Measurements from ENCODE around the gene ECE1.
A peak's percentile ranks its signal among the peaks of the same experiment; 100 is the strongest.

The ECE1 gene

DNA sequence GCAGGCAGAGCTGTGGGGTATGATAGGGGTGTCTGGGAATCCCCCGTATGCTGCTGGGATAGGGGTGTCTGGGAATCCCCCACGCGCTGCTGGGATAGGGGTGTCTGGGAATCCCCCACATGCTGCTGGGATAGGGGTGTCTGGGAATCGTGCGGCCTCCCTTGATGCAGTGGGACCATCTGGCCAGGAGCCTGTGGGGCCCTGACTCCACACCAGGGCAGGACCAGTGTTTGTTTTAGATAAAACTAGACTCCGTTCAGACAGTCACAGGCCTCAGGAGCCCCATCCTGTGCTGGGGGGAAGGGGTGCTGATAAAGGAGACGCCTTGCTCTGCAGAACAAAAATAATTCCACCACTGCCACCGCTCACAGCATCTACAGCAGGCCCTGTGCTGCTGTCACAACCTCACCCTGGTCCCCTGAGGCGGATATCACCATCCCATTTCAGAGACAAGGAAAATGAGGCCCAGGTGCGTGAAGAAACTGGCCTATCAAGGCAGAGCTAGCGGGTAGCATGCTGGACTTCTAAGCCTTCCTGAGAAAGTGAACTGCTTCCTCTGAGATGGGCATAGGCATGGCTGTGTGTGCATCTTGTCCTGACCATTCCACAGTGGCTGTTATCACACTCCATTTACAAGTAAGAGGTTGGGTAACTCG is 24.0 kb downstream of the ECE1 start:
- DNase-seq = no peak

GRCh38 chr1:21265644-21266043 is 24.6 kb downstream of the ECE1 start:
- no peak for DNase-seq

DNA sequence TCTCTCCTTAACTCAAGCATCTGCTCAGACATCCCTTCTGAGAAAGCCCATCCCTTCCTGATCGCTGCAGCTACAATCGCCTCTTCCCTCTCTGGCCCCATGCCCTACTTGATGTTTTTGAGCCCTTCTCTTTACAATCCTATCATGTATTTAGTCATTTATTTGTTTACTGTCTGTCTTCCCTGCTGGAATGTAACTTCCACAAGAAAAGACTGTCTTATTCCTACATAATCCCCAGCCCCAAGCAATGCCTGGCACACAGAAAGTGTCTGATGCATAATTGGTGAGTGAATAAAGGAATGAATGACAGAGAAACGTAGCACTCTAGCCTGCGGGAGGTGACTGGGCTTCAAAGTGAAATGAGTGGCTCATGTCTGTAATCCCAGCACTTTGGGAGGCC is 25.4 kb downstream of the ECE1 start:
- no peak for DNase-seq

DNA sequence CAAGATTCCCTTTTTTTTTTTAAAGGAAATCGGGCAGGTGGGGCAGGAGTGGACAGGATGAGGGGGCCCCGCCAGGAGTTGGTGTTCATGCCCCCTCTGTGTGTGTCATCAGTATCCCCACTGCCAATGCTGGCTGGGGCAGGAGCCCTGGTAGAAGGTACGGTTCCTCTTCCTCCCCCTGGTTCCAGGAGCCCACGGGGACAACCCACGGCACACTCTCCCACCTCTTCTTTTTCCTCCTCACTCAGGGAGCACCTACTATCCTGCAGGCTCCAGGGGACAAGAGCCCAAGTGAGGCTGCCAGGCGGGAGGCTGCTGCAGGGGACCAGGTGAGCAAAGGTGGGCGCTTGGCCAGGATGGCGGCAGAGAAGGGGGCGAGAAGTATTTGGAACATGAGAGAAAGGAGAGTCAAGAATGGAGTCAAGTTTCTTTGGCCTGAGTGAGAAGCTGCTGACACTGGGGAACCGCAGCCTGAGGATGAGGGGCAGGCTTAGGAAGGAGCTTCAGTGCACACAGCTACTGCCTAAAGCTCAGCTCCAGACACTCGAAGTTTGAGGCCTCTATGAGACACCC is 26.5 kb downstream of the ECE1 start:
- no peak for DNase-seq

GRCh38 chr1:21263052-21263429 is 27.2 kb downstream of the ECE1 start:
- DNase-seq = no peak

GRCh38 chr1:21262293-21263051 is 27.8 kb downstream of the ECE1 start:
- no peak for DNase-seq

DNA sequence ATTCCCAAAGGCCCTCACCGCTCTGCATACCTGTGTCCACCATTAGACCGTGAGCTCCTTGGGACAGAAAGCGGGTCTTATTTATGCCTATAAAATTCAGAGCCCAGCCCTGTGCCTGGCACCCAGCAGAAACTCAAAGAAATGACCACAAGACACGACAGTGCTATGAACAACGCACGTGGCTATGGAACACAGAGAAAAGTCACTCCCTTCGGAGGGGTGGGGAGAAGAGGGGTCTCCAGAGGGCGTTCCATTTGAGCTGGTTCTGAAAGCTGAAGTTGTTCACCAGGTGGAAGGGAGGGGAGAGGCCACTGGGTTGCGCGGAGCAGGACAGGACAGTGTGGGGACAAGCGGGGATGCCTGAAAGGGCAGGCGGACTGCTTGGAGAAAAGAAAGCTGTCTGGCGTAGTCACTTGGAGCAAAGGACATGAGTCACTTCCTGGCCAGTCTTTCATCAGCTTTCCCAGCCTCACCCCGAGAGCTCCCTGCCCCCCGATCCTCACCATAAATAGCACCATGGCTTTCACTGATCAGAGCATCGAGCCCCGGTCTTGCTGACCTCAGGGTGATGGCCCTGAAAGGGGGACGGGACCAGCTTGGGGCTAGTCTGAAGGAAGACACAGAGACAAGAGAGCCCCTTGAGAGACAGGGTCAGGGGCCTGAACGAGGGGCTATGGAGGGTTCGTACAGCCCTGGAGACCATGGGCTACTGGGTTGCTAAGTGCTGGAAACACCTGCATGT is 28.5 kb downstream of the ECE1 start:
- DNase-seq = no peak

- no peak for DNase-seq
These were observed 29.7 kb downstream of the ECE1 start for GRCh38 chr1:21260405-21261125.

- no peak for DNase-seq
These were observed 30.8 kb downstream of the ECE1 start for GRCh38 chr1:21259316-21260076.

GRCh38 chr1:21258331-21259134 is 31.7 kb downstream of the ECE1 start:
- DNase-seq = no peak

- DNase-seq = no peak
These were observed 32.7 kb downstream of the ECE1 start for GRCh38 chr1:21257431-21258135.

- no peak for DNase-seq
These were observed 33.5 kb downstream of the ECE1 start for GRCh38 chr1:21256776-21257175.

- no peak for DNase-seq
These were observed 34.3 kb downstream of the ECE1 start for GRCh38 chr1:21255943-21256320.

- peak; percentile 88 for DNase-seq
These were observed 34.9 kb downstream of the ECE1 start for GRCh38 chr1:21255284-21255942.

- no peak for DNase-seq
These were observed 35.8 kb downstream of the ECE1 start for GRCh38 chr1:21254335-21254951.

DNA sequence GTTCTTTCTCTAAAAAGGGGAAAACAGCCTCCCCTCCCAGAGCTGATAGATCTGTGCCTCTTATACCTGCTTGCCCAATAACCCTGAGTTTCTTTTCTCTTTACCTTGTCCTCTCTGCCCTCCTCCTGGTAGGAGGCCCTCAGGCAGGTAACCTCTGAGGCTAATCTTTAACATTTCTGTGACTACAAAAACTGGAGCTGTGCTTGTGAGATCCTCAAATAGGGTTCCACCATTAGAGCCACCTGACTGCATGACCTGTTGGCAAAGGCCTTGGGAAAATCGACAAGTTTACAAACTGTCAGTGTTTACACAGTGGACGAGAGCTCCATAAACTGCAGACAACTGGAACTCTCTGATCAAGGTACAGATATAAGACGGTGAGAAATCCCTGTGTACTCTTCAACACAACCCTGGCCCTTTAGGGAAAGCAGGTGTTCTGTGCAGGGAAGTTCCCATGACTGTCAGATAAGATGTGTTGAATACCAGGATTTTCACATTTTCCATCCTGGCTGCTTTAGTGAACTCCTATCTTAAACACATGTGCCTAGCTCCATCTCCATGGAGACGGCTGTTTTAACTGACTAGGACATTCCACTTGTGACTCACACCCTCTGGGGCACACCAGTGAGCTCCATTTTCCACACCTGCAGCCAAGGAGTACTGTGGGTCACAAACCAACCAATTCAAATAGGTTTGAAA is 38.3 kb downstream of the ECE1 start:
- no peak for DNase-seq

DNA sequence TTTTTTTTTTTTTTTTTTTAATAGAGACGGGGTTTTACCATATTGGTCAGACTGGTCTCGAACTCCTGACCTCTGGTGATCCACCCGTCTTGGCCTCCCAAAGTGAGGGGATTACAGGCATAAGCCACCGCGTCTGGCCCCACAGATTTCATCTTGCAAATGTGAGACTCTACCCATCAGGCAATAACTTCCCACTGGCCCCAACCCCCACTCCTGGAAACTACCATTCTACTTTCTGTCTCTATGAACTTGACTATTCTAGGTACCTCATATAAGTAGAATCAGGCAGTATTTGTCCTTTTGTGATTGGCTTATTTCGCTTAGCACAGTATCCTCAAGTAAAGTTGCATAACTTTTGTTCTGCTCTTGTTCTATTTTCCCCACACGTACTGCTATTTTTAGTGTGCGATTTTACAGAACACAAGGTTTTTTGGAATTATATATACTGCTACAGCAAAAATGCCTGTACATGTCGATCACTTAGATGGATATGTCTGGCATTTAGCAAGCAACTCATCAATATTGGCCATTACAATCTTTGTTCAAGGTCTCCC is 40.2 kb downstream of the ECE1 start:
- DNase-seq = no peak

- no peak for DNase-seq
These were observed 42.2 kb downstream of the ECE1 start for GRCh38 chr1:21247892-21248715.

Measured in activated T-cell treated with anti-CD3 and anti-CD28 coated beads, Interleukin-2, amount 50 U/mL, for 1 hour (primary cell).